Measurements from ENCODE around the gene GAB1. TPM values are rescaled to one million over a fixed set of nuclear protein-coding genes. Genes with fewer than 3 reads are reported as not detected.

The GAB1 gene
- total RNA-seq, 1 donor from 2014 or later, result 29.7 TPM

- Mint-ChIP-seq H3K27ac (ENCODE audit: unreplicated experiment) (no peak overlapping the region), H3K4me1 (ENCODE audit: low read depth, unreplicated experiment) (peaks cover 3% of the 10 kb centered on the region), H3K4me3 (ENCODE audit: unreplicated experiment) (no peak overlapping the region), H3K27me3 (ENCODE audit: unreplicated experiment) (no peaks in the 10 kb centered on the region), H3K9me3 (ENCODE audit: unreplicated experiment) (no peaks in the 10 kb centered on the region), H3K36me3 (ENCODE audit: unreplicated experiment) (no peaks in the 10 kb centered on the region)
- TF ChIP-seq CTCF (IDR thresholded peaks at IDR 0.05; ENCODE audit: partially characterized antibody, unreplicated experiment), result no peak
- DNase-seq, result no peak
Measured at GRCh38 chr4:143402776-143403552, 66.3 kb downstream of the GAB1 start.

- no peak for DNase-seq
- no peak overlapping the region for H3K27ac Mint-ChIP-seq (ENCODE audit: unreplicated experiment)
- H3K9me3 Mint-ChIP-seq (ENCODE audit: unreplicated experiment), result no peaks in the 10 kb centered on the region
- no peak overlapping the region for H3K4me3 Mint-ChIP-seq (ENCODE audit: unreplicated experiment)
- no peaks in the 10 kb centered on the region for H3K27me3 Mint-ChIP-seq (ENCODE audit: unreplicated experiment)
- TF ChIP-seq CTCF (IDR thresholded peaks at IDR 0.05; ENCODE audit: partially characterized antibody, unreplicated experiment), result no peak
- peaks cover 3% of the 10 kb centered on the region for H3K4me1 Mint-ChIP-seq (ENCODE audit: low read depth, unreplicated experiment)
- H3K36me3 Mint-ChIP-seq (ENCODE audit: unreplicated experiment), result no peaks in the 10 kb centered on the region
Measured at GRCh38 chr4:143403553-143403820, 66.8 kb downstream of the GAB1 start.

DNA sequence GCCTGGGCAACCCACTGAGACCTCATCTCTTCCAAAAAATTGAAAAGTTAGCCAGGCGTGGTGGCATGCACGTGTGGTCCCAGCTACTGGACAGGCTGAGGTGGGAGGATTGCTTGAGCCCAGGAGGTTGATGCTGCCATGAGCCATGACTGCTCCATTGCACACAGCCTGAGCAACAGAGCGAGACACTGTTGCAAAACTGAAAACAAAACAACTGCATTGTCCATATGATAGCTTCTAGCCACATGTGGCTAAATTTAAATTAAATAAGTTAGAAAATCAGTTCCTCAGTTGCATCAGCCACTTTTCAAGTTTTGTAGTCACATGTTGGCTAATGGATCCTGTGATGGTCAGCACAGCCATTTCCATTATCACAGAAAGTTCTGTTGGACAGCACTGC, 67.9 kb downstream of the GAB1 start:
- H3K36me3 Mint-ChIP-seq (ENCODE audit: unreplicated experiment), result no peaks in the 10 kb centered on the region

GRCh38 chr4:143405075-143405730, 68.5 kb downstream of the GAB1 start:
- H3K9me3 Mint-ChIP-seq (ENCODE audit: unreplicated experiment), result no peaks in the 10 kb centered on the region
- peaks cover 3% of the 10 kb centered on the region for H3K4me1 Mint-ChIP-seq (ENCODE audit: low read depth, unreplicated experiment)
- H3K4me3 Mint-ChIP-seq (ENCODE audit: unreplicated experiment), result no peak overlapping the region
- H3K36me3 Mint-ChIP-seq (ENCODE audit: unreplicated experiment), result no peaks in the 10 kb centered on the region
- no peaks in the 10 kb centered on the region for H3K27me3 Mint-ChIP-seq (ENCODE audit: unreplicated experiment)
- TF ChIP-seq CTCF (IDR thresholded peaks at IDR 0.05; ENCODE audit: partially characterized antibody, unreplicated experiment), result no peak
- H3K27ac Mint-ChIP-seq (ENCODE audit: unreplicated experiment), result no peak overlapping the region
- no peak for DNase-seq

More for the DNA sequence above, 67.9 kb downstream of the GAB1 start:
- Mint-ChIP-seq H3K27ac (ENCODE audit: unreplicated experiment) (no peak overlapping the region), H3K4me3 (ENCODE audit: unreplicated experiment) (no peak overlapping the region), H3K9me3 (ENCODE audit: unreplicated experiment) (no peaks in the 10 kb centered on the region), H3K4me1 (ENCODE audit: low read depth, unreplicated experiment) (peaks cover 3% of the 10 kb centered on the region), H3K27me3 (ENCODE audit: unreplicated experiment) (no peaks in the 10 kb centered on the region)
- DNase-seq, result no peak
- TF ChIP-seq CTCF (IDR thresholded peaks at IDR 0.05; ENCODE audit: partially characterized antibody, unreplicated experiment), result no peak

- peaks cover 3% of the 10 kb centered on the region for H3K4me1 Mint-ChIP-seq (ENCODE audit: low read depth, unreplicated experiment)
Measured at GRCh38 chr4:143406523-143406922, 69.8 kb downstream of the GAB1 start.

More at GRCh38 chr4:143406523-143406922, 69.8 kb downstream of the GAB1 start:
- Mint-ChIP-seq H3K27me3 (ENCODE audit: unreplicated experiment) (no peaks in the 10 kb centered on the region), H3K4me3 (ENCODE audit: unreplicated experiment) (no peak overlapping the region), H3K27ac (ENCODE audit: unreplicated experiment) (no peak overlapping the region), H3K9me3 (ENCODE audit: unreplicated experiment) (no peaks in the 10 kb centered on the region), H3K36me3 (ENCODE audit: unreplicated experiment) (no peaks in the 10 kb centered on the region)
- TF ChIP-seq CTCF (IDR thresholded peaks at IDR 0.05; ENCODE audit: partially characterized antibody, unreplicated experiment), result no peak
- DNase-seq, result no peak

All from glutamatergic neuron (in vitro differentiated cells).